Measurements from ENCODE around the gene NT5DC1. TPM values are rescaled to one million over a fixed set of nuclear protein-coding genes. Genes with fewer than 3 reads are reported as not detected.

NT5DC1 gene
- total and polyA plus RNA-seq, 10 of the 15 experiments (the other 5 are each of a cell fraction or from before 2014, with no cell fraction given), result 40.8 to 140 (median 66.8) TPM

GRCh38 chr6:116268589-116269293, 168.1 kb downstream of the NT5DC1 start:
- 30% methylated on average over 3 of the region's 3 CpGs for WGBS (ENCODE audit: insufficient coverage, insufficient replicate concordance, low lambda C conversion rate, missing lambda C conversion rate)
- intact Hi-C loops (cut with micrococcal nuclease; ENCODE audit: unreplicated experiment), result loop anchor here (1.0 kb wide), 2 partner anchors 264 to 293 kb away; no protein-coding TSS in a partner anchor

More at GRCh38 chr6:116268589-116269293, 168.1 kb downstream of the NT5DC1 start:
- TF ChIP-seq CREM (IDR thresholded peaks at IDR 0.05; ENCODE audit: low read depth) (0 out of 2 replicates have a peak, but pooled peaks have one; percentile 22), ZBTB4 (CRISPR knock-in tag; IDR thresholded peaks at IDR 0.05) (no peak), CTCF (IDR thresholded peaks at IDR 0.05 in 2 of 3, conservative IDR thresholded peaks at IDR 0.05 in 1 of 3; ENCODE audit: control insufficient read depth in 2 of 3, extremely low read depth in 1 of 3, insufficient read depth in 1 of 3, low read depth in 3 of 3, low read length in 3 of 3) (peak; percentile 70 to 97 (median 74); a peak in 5 of 6 replicates), RAD21 (IDR thresholded peaks at IDR 0.05; ENCODE audit: insufficient read depth, low read depth, low read length) (peak; percentile 83), CBFB (IDR thresholded peaks at IDR 0.05; ENCODE audit: low read depth) (no peak), CBX3 (IDR thresholded peaks at IDR 0.05; ENCODE audit: borderline replicate concordance, low read depth) (no peak), POU2F2 (IDR thresholded peaks at IDR 0.05; ENCODE audit: borderline replicate concordance, low read depth, low read length) (peak; percentile 63; the same call in 1 of the 3 replicates), REST (IDR thresholded peaks at IDR 0.05; ENCODE audit: low read depth, low read length) (no peak), RUNX3 (IDR thresholded peaks at IDR 0.05; ENCODE audit: low read length) (peak; percentile 5; the same call in 1 of the 2 replicates), ZBED1 (IDR thresholded peaks at IDR 0.05; ENCODE audit: borderline replicate concordance) (no peak), SMC3 (IDR thresholded peaks at IDR 0.05; ENCODE audit: borderline replicate concordance, low read length) (peak; percentile 73)
- BruUV-seq (replicated peaks), result no TSS peak
- SMC1A ChIA-PET (ENCODE audit: uncharacterized antibody, unreplicated experiment), result interaction anchor here (0.6 to 3.9 kb wide), 33 partner anchors 8 to 382 kb away, joined by 3 to 42 read pairs (median 4); partner anchors contain the start of gene TSPYL1
- Histone ChIP-seq H3K27ac (ENCODE audit: control insufficient read depth, insufficient read depth) (no peak overlapping the region), H3K27me3 (replicated peaks in 1 of 2; ENCODE audit: control insufficient read depth in 2 of 2, insufficient read depth in 2 of 2, low read length in 1 of 2) (no peaks in the 10 kb centered on the region), H3K36me3 (ENCODE audit: control insufficient read depth in 2 of 2, insufficient read depth in 2 of 2, low read length in 1 of 2) (peaks cover 1 to 2% of the 10 kb centered on the region in 2 experiments; a peak in 3 of 4 replicates), H4K20me1 (ENCODE audit: control insufficient read depth, insufficient read depth) (no peaks in the 10 kb centered on the region), H3K9ac (ENCODE audit: control insufficient read depth, insufficient read depth, low read length) (no peak overlapping the region), H2AFZ (ENCODE audit: control insufficient read depth, low read depth, low read length) (no peak overlapping the region), H3K4me1 (ENCODE audit: control insufficient read depth, insufficient read depth, low read length) (no peaks in the 10 kb centered on the region), H3K79me2 (ENCODE audit: control insufficient read depth, insufficient read depth, low read length) (no peaks in the 10 kb centered on the region; the same call in 1 of the 2 replicates), H3K4me3 (no peak overlapping the region), H3K9me3 (replicated peaks; ENCODE audit: control insufficient read depth, insufficient read depth, low read length) (no peaks in the 10 kb centered on the region; the same call in 1 of the 3 replicates), H3K4me2 (ENCODE audit: control insufficient read depth, insufficient read depth) (no peak overlapping the region)
- CTCF ChIA-PET, result interaction anchor here (0.5 to 5.5 kb wide), 52 partner anchors 9 to 376 kb away, joined by 3 to 76 read pairs (median 5); partner anchors contain the start of genes DSE, RWDD1, TSPYL1 and TSPYL4
- in situ Hi-C loops (cut with MboI), result no loop called here
- DNase-seq (ENCODE audit: low read depth, low spot score) (no peak), FAIRE-seq (peak; percentile 38), ATAC-seq (peak; percentile 86)
- RAD21 ChIA-PET (ENCODE audit: unreplicated experiment), result interaction anchor here (0.5 to 3.9 kb wide), 30 partner anchors 9 to 304 kb away, joined by 3 to 28 read pairs (median 4); partner anchors contain the start of genes TSPYL1 and TSPYL4
- POLR2A ChIA-PET, result interaction anchor here (0.6 to 2.9 kb wide), 7 partner anchors 10 to 294 kb away, joined by 3 to 12 read pairs (median 3); partner anchors contain the start of genes TSPYL1 and TSPYL4

Measured in GM12878 (cell line).